A549 (cell line): ENCODE measurements around the gene AAK1. TPM values are rescaled to one million over a fixed set of nuclear protein-coding genes. Genes with fewer than 3 reads are reported as not detected.

ENCODE experiments used
- ATAC-seq, 2 experiments: fragments of 200-7000 bp in 1 of 2; fragments of >200 bp in 1 of 2; cut with Nextera tagmentation in 1 of 2; cut with Tn5 transposase in 1 of 2; 3 replicates each; pipeline versions ENCODE4 v1.8.0 to v1.9.1; 2018 to 2020; ENCODE audit warnings: mild to moderate bottlenecking in 1 of 2, moderate library complexity in 1 of 2
- CTCF ChIA-PET: fragments of 300-600 bp; sonication (Branson Sonifier 250); formaldehyde crosslinking; extraction: SDS; loops from one replicate; lab custom pipeline; 2021; ENCODE audit warnings: antibody characterized with exemption, inconsistent platforms; lab: Yijun Ruan, JAX
- POLR2A ChIA-PET: fragments of 350-600 bp; formaldehyde crosslinking; extraction: SDS; loops from one replicate; lab custom pipeline; 2021; ENCODE audit warnings: antibody characterized with exemption, inconsistent platforms; lab: Yijun Ruan, JAX
- DNase-seq, 2 experiments: peaks; one replicate each; pipeline versions ENCODE4 v3.0.0 to v3.0.0-alpha.2; 2011 to 2016; ENCODE audit warnings: low read depth in 1 of 2, low spot score in 1 of 2
- FAIRE-seq: peaks from 2 replicates; lab custom pipeline; 2011; peaks lifted over from hg19 to GRCh38; lab: Jason Lieb, UNC
- H3K27ac ChIP-seq, 2 experiments: fragments of >200 bp; sonication (Bioruptor Twin); formaldehyde crosslinking; 3 replicates each; pipeline ENCODE4 v1.5.1; 2016 to 2017
- H3K4me1 ChIP-seq: fragments of >200 bp; sonication (Bioruptor Twin); formaldehyde crosslinking; 3 replicates; pipeline ENCODE4 v1.6.1; 2016
- H3K4me2 ChIP-seq: fragments of >200 bp; sonication (Bioruptor Twin); formaldehyde crosslinking; 3 replicates; pipeline ENCODE4 v1.6.1; 2016
- H3K4me3 ChIP-seq: fragments of >200 bp; sonication (Bioruptor Twin); formaldehyde crosslinking; 3 replicates; pipeline ENCODE4 v1.5.1; 2016
- H3K9me3 ChIP-seq: fragments of >200 bp; sonication (Bioruptor Twin); formaldehyde crosslinking; 3 replicates; pipeline ENCODE4 v1.6.1; 2016
- BHLHE40 ChIP-seq: IDR thresholded peaks from 2 replicates; pipeline ENCODE4 v1.6.1; 2012; ENCODE audit warnings: low read depth, low read length, inconsistent platforms
- CHD2 ChIP-seq: fragments of 150-350 bp; IDR thresholded peaks from 2 replicates; pipeline ENCODE4 v1.6.1; 2014; ENCODE audit warnings: low read length; ENCODE audit not compliant: partially characterized antibody
- EHMT2 ChIP-seq: fragments of 200-600 bp; sonication (generic); IDR thresholded peaks from 2 replicates; pipeline ENCODE4 v1.6.1; 2016; ENCODE audit warnings: antibody characterized with exemption, low read depth, mild to moderate bottlenecking, moderate library complexity
- ELK1 ChIP-seq: fragments of 150-350 bp; IDR thresholded peaks from 2 replicates; pipeline ENCODE4 v1.6.1; 2014; ENCODE audit warnings: low read depth, mild to moderate bottlenecking, low read length
- FOSL2 ChIP-seq, 2 experiments: fragments of 450-650 bp in 1 of 2; fragments of >200 bp in 1 of 2; sonication (Bioruptor Twin) in 1 of 2; formaldehyde crosslinking; IDR thresholded peaks; 2 replicates each; pipeline versions ENCODE4 v1.5.0 to v1.6.1; 2016 to 2020; ENCODE audit warnings: mild to moderate bottlenecking in 1 of 2, moderate library complexity in 1 of 2
- GATA3 ChIP-seq: IDR thresholded peaks from 2 replicates; pipeline ENCODE4 v1.6.1; 2012; ENCODE audit warnings: borderline replicate concordance
- HES2 ChIP-seq: fragments of >200 bp; sonication (Bioruptor Twin); formaldehyde crosslinking; IDR thresholded peaks from 2 replicates; pipeline ENCODE4 v1.6.1; 2016
- HEYL ChIP-seq: fragments of 250-450 bp; sonication (Bioruptor Pico); IDR thresholded peaks from 2 replicates; pipeline ENCODE4 v1.8.0; 2021; ENCODE audit warnings: mild to moderate bottlenecking, moderate library complexity
- HOXA7 ChIP-seq: fragments of 250-450 bp; sonication (Bioruptor Pico); IDR thresholded peaks from 2 replicates; pipeline ENCODE4 v1.5.0; 2020; ENCODE audit warnings: mild to moderate bottlenecking, moderate library complexity
- HOXB13 ChIP-seq: fragments of 250-450 bp; sonication (Bioruptor Pico); IDR thresholded peaks from 2 replicates; pipeline ENCODE4 v1.5.0; 2020; ENCODE audit warnings: low read depth, mild to moderate bottlenecking, moderate library complexity
- JUN ChIP-seq, 2 experiments: fragments of >200 bp; sonication (Bioruptor Twin); formaldehyde crosslinking; IDR thresholded peaks; 2 replicates in 1 of 2; 3 replicates in 1 of 2; pipeline ENCODE4 v1.6.1; 2016 to 2017
- JUNB ChIP-seq: fragments of >200 bp; sonication (Bioruptor Twin); formaldehyde crosslinking; IDR thresholded peaks from 2 replicates; pipeline ENCODE4 v1.6.1; 2016
- KDM1A ChIP-seq: fragments of 200-600 bp; sonication (generic); IDR thresholded peaks from 2 replicates; pipeline ENCODE4 v1.6.1; 2016; ENCODE audit warnings: low read depth, mild to moderate bottlenecking
- MAX ChIP-seq: IDR thresholded peaks from 2 replicates; pipeline ENCODE4 v1.6.1; 2012
- NFE2L2 ChIP-seq: fragments of 150-350 bp; conservative IDR thresholded peaks from 2 replicates; pipeline ENCODE4 v1.6.1; 2014; ENCODE audit warnings: low read length
- NPAS2 ChIP-seq: fragments of 250-450 bp; sonication (Bioruptor Pico); IDR thresholded peaks from 2 replicates; pipeline ENCODE4 v1.8.0; 2022; ENCODE audit warnings: mild to moderate bottlenecking, moderate library complexity, borderline replicate concordance
- POLR2AphosphoS2 ChIP-seq: conservative IDR thresholded peaks from 2 replicates; pipeline ENCODE4 v1.6.1; 2012; ENCODE audit warnings: low read length, improper control_type of control experiment, inconsistent platforms
- RAD21 ChIP-seq, 2 experiments: fragments of >200 bp in 1 of 2; sonication (Bioruptor Twin) in 1 of 2; formaldehyde crosslinking in 1 of 2; IDR thresholded peaks in 1 of 2; conservative IDR thresholded peaks in 1 of 2; 2 replicates in 1 of 2; 3 replicates in 1 of 2; pipeline ENCODE4 v1.6.1; 2012 to 2018; ENCODE audit warnings: inconsistent platforms in 1 of 2
- RCOR1 ChIP-seq: fragments of 150-350 bp; IDR thresholded peaks from 2 replicates; pipeline ENCODE4 v1.6.1; 2014; ENCODE audit warnings: antibody characterized with exemption, low read length, low read depth
- SMC3 ChIP-seq: fragments of >200 bp; sonication (Bioruptor Twin); formaldehyde crosslinking; IDR thresholded peaks from 3 replicates; pipeline ENCODE4 v1.6.1; 2018; ENCODE audit warnings: inconsistent platforms
- SREBF2 ChIP-seq: fragments of 450-650 bp; IDR thresholded peaks from 2 replicates; pipeline ENCODE4 v1.6.1; 2014; ENCODE audit warnings: mild to moderate bottlenecking, moderate library complexity
- TP53 ChIP-seq: fragments of 250-450 bp; sonication (Bioruptor Pico); IDR thresholded peaks from 2 replicates; pipeline ENCODE4 v1.5.0; 2021; ENCODE audit warnings: mild to moderate bottlenecking, moderate library complexity
- ZC3H11A ChIP-seq: fragments of 450-650 bp; IDR thresholded peaks from 2 replicates; pipeline ENCODE4 v1.6.1; 2014; ENCODE audit warnings: antibody characterized with exemption, mild to moderate bottlenecking
- ZNF302 ChIP-seq: fragments of 250-450 bp; sonication (Bioruptor Pico); IDR thresholded peaks from 2 replicates; pipeline ENCODE4 v1.9.0; 2021; ENCODE audit warnings: inconsistent platforms, mild to moderate bottlenecking, moderate library complexity
- WGBS: methylation state at CpG from one replicate; pipeline ENCODE4 v1.1.6; 2017; ENCODE audit errors: missing lambda C conversion rate; 5-methylcytosine and 5-hydroxymethylcytosine counted together
- polyA plus RNA-seq, 4 experiments: library from polyadenylated mRNA; depleted of rRNA in 3 of 4; stranded (reverse); fragments of >200 nt; fragmentation: RNase III in 1 of 4; extraction: RNeasy Plus Mini Kit Qiagen cat#74134 plus additional on column Dnase treatment in 1 of 4; gene quantifications; 2 replicates in 3 of 4; 3 replicates in 1 of 4; pipeline ENCODE4 v1.2.3, GENCODE V29; 2011 to 2017

Gene AAK1
- polyA plus RNA-seq, 2 of the 4 experiments (the other 2 are of a cell fraction), result 15.9 to 25.7 TPM

GRCh38 chr2:69637923-69638322 lies 5.6 kb downstream of the AAK1 start:
- CTCF ChIA-PET, result interaction anchor here (0.9 to 1.8 kb wide), 6 partner anchors 9 to 274 kb away, joined by 3 to 6 read pairs (median 4); no protein-coding TSS in a partner anchor
- no peak for FAIRE-seq
- no peaks in the 10 kb centered on the region for H3K9me3 ChIP-seq
- no peak for DNase-seq
- TF ChIP-seq NPAS2 (CRISPR knock-in tag) (no peak), NFE2L2 (no peak), SREBF2 (no peak), EHMT2 (no peak), HOXB13 (CRISPR knock-in tag) (no peak), CHD2 (no peak), BHLHE40 (no peak), MAX (no peak)
- TF ChIP-seq, all 56 proteins: peak for 0
- POLR2A ChIA-PET, result no interaction called here
- H3K4me3 ChIP-seq, result no peak overlapping the region
- no peak overlapping the region for H3K4me2 ChIP-seq
- no peak overlapping the region for H3K27ac ChIP-seq
- H3K4me1 ChIP-seq, result peaks cover 16% of the 10 kb centered on the region
- ATAC-seq, result no peak
- WGBS, result 92% methylated on average over 3 of the region's 3 CpGs

- ATAC-seq (no peak), FAIRE-seq (no peak)
Measured at GRCh38 chr2:69636395-69636794, 7.1 kb downstream of the AAK1 start.

GRCh38 chr2:69635432-69635831 lies 8.1 kb downstream of the AAK1 start:
- ChIA-PET CTCF (interaction anchor here (1.0 to 1.4 kb wide), 2 partner anchors 8 to 70 kb away, joined by 3 to 4 read pairs; partner anchors contain the start of gene AAK1), POLR2A (no interaction called here)
- no peak for FAIRE-seq
- ATAC-seq, result no peak
- Histone ChIP-seq H3K4me3 (no peak overlapping the region), H3K27ac (no peak overlapping the region), H3K4me1 (no peaks in the 10 kb centered on the region), H3K4me2 (no peak overlapping the region), H3K9me3 (no peaks in the 10 kb centered on the region)
- WGBS, result 92% methylated on average over 3 of the region's 3 CpGs
- TF ChIP-seq HOXA7 (CRISPR knock-in tag) (no peak), FOSL2 (IDR thresholded peaks at IDR 0.05) (no peak), FOSL2 (CRISPR knock-in tag; IDR thresholded peaks at IDR 0.05) (no peak), RAD21 (conservative IDR thresholded peaks at IDR 0.05 in 1 of 2, IDR thresholded peaks at IDR 0.05 in 1 of 2) (no peak), TP53 (no peak), RCOR1 (no peak), HEYL (CRISPR knock-in tag) (no peak), JUN (IDR thresholded peaks at IDR 0.05) (no peak), HES2 (no peak), ZNF302 (CRISPR knock-in tag) (no peak), ZC3H11A (no peak), ELK1 (no peak), KDM1A (no peak), SREBF2 (no peak)
- no peak for DNase-seq

More at GRCh38 chr2:69636395-69636794, 7.1 kb downstream of the AAK1 start:
- WGBS, result 96% methylated on average over 2 of the region's 2 CpGs
- no peak overlapping the region for H3K4me2 ChIP-seq
- POLR2A ChIA-PET, result no interaction called here
- peaks cover 7% of the 10 kb centered on the region for H3K4me1 ChIP-seq
- CTCF ChIA-PET, result interaction anchor here (0.6 to 1.8 kb wide), 4 partner anchors 8 to 82 kb away, joined by 3 to 6 read pairs (median 3); no protein-coding TSS in a partner anchor
- H3K27ac ChIP-seq, result no peak overlapping the region
- TF ChIP-seq GATA3 (no peak), POLR2AphosphoS2 (no peak), SMC3 (no peak), FOSL2 (IDR thresholded peaks at IDR 0.05) (no peak), FOSL2 (CRISPR knock-in tag; IDR thresholded peaks at IDR 0.05) (no peak), JUNB (no peak)
- H3K4me3 ChIP-seq, result no peak overlapping the region
- no peaks in the 10 kb centered on the region for H3K9me3 ChIP-seq
- DNase-seq, result no peak
